Measurements from ENCODE around the gene GPD1.

Gene GPD1

DNA sequence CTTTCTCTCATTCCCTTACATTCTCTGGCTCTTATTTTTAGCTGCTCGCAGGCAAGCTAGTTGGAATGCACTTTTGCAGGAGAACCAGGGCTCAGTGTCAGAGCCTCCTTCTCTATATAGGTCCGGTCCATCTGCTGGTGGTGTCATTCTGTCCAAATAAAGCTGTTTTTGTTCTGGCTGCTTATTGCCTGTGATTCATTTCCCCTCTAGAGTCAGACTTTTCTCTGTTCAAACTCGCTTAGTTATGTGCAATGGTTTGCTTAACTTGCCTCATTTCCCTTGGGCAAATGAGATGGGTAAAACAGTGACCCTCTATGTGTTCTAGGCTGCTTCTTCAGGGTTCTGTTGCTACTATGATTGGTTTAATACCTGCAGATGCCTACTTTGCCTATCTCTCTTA is 15.8 kb upstream of the GPD1 start:
- Histone ChIP-seq H3K27ac (ENCODE audit: low read length) (no peak overlapping the region), H3K4me3 (ENCODE audit: low read length) (no peak overlapping the region), H3K9ac (ENCODE audit: low read length) (no peak overlapping the region), H3K9me3 (ENCODE audit: control insufficient read depth, low read depth, low read length) (no peaks in the 10 kb centered on the region), H3K36me3 (ENCODE audit: control insufficient read depth, low read depth, low read length) (peaks cover 58% of the 10 kb centered on the region), H3K27me3 (ENCODE audit: control insufficient read depth, insufficient read depth, low read length) (no peaks in the 10 kb centered on the region), H3K4me1 (ENCODE audit: control insufficient read depth, low read depth, low read length) (no peaks in the 10 kb centered on the region)

DNA sequence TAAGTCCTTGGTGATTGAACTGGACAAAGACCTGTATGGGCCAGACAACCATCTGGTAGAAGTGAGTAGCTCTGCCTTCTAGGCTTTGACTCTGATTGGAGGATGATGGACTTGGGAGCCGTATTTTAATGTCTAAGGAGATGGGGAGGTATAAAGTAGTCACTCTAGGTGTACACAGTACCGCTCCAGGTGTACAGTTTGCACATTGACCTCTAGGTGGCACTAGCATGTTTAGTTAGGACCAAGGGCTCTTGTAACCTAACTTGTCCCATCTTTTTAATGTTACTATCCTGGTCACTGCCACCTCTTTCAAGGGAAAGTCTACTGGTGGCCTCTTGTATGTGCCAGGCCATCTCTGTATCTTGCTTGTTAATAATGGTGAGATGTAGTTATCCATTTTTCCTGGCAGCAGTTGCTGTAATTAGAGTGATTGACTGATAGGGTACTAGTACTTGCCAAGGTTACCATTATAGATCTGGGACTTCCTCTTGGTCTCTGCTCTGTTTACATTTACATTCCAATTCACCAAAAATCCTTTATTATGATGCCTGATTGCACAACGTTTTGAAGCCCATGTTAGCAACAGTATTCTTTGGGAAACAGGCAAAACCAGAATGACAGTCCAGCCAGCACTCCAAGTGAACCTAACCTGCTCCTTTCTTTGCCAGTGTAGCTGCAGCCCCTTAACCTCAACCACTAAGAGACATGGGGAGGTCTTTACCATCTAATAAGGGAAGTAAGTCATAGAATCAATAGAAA is 15.1 kb upstream of the GPD1 start:
- H3K36me3 ChIP-seq (ENCODE audit: control insufficient read depth, low read depth, low read length) = peaks cover 62% of the 10 kb centered on the region
- H3K9ac ChIP-seq (ENCODE audit: low read length) = no peak overlapping the region
- H3K4me3 ChIP-seq (ENCODE audit: low read length) = no peak overlapping the region

DNA sequence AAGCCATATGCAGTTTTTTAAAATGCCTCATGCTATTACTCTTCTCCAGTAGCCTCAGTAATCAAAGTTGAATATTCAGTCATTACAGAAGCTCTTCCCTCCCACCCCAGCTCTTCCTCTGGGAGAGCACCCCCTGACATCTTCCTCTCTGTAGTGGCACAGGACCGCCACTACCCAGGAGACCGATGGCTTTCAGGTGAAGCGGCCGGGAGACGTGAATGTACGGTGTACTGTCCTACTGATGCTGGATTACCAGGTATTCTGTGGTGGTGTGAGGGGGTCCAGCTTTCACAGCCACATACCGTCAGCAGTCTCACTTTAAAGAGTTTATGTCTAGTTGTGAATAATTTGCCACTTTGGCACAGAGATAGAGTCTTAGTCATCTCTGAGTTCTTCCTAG is 14.1 kb upstream of the GPD1 start:
- Histone ChIP-seq H3K36me3 (ENCODE audit: control insufficient read depth, low read depth, low read length) (peaks cover 71% of the 10 kb centered on the region), H3K27me3 (ENCODE audit: control insufficient read depth, insufficient read depth, low read length) (no peaks in the 10 kb centered on the region), H3K9ac (ENCODE audit: low read length) (no peak overlapping the region), H3K9me3 (ENCODE audit: control insufficient read depth, low read depth, low read length) (no peaks in the 10 kb centered on the region), H3K4me3 (ENCODE audit: low read length) (no peak overlapping the region), H3K27ac (ENCODE audit: low read length) (no peak overlapping the region), H3K4me1 (ENCODE audit: control insufficient read depth, low read depth, low read length) (no peaks in the 10 kb centered on the region)

More for the DNA sequence above, 15.1 kb upstream of the GPD1 start:
- Histone ChIP-seq H3K27ac (ENCODE audit: low read length) (no peak overlapping the region), H3K27me3 (ENCODE audit: control insufficient read depth, insufficient read depth, low read length) (no peaks in the 10 kb centered on the region), H3K9me3 (ENCODE audit: control insufficient read depth, low read depth, low read length) (no peaks in the 10 kb centered on the region), H3K4me1 (ENCODE audit: control insufficient read depth, low read depth, low read length) (no peaks in the 10 kb centered on the region)

DNA sequence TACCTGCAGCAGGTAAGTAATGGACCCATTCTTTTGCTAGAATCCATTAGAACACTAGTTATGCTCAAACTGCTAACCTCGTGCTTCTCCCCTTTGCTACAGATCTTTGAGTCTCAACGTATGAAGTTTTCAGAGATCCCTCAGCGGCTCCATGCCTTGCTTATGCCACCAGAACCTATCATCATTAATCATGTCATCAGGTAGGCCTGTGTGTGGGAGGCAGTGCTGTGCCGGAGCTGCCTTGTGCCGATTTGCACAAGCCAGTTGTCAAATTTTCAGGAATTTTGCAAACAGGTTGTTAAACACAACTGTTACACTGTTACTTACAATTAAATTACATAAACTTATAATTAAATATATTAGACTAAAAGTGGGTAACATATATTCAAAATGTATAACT is 13.4 kb upstream of the GPD1 start:
- Histone ChIP-seq H3K9ac (ENCODE audit: low read length) (no peak overlapping the region), H3K27ac (ENCODE audit: low read length) (no peak overlapping the region), H3K4me3 (ENCODE audit: low read length) (no peak overlapping the region), H3K36me3 (ENCODE audit: control insufficient read depth, low read depth, low read length) (peaks cover 78% of the 10 kb centered on the region), H3K27me3 (ENCODE audit: control insufficient read depth, insufficient read depth, low read length) (no peaks in the 10 kb centered on the region), H3K4me1 (ENCODE audit: control insufficient read depth, low read depth, low read length) (no peaks in the 10 kb centered on the region), H3K9me3 (ENCODE audit: control insufficient read depth, low read depth, low read length) (no peaks in the 10 kb centered on the region)

DNA sequence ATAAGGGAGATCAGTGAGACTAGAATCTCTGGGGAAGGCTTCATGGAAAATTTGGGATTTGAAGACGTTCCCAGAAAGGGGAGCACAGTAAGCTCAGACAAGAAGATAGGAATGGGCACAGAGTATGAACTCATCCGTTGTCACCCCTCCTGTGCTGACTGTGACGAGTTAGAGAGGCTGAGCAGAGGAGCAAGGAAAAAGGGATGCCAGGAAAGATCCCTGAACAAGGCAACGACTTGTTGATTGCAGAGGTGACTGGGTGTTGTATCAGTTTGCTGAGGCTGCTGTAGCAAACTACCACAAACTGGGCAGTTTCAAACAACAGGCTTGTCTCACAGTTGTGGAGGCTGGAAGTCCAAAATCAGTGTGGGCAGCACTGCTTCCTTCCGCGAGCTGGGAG is 5.9 kb upstream of the GPD1 start:
- no peak overlapping the region for H3K27ac ChIP-seq (ENCODE audit: low read length)
- peaks cover 80% of the 10 kb centered on the region for H3K36me3 ChIP-seq (ENCODE audit: control insufficient read depth, low read depth, low read length)

DNA sequence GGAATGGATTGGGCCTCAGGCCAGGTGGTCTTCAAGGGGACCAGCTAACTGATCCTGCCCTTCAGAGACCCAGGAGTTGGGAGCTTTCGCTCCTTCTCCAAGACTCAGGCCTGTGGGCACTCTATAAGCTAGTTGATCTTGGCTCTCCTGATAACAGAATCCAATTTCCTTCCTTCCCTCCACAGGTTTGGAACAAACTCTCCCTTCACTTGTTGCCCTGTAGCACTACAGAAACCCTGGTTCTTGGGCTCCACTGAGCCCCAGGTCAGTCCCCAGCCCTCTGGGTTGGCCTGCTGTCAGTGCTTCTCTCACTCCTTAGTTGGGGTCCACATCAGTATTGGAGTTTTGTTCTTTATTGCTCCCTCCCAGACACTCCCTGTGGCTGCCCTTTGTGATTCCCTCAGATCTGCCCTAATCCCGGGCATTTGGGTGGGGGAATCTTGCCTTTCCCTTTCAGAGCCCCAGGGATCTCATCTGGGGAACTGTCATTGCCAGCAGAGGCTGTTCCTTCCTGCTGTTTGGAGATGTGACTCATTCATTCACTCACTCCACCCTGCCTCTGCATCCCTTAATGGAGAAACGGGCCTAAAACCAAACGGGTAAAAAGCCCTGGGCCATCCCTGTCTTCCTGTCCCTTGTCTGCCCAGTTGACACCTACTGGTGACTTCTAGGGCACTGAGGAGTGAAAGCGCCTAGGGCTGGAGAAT is 4.4 kb upstream of the GPD1 start:
- H3K27ac ChIP-seq (ENCODE audit: low read length) = no peak overlapping the region
- peaks cover 13% of the 10 kb centered on the region for H3K4me1 ChIP-seq (ENCODE audit: control insufficient read depth, low read depth, low read length)
- no peaks in the 10 kb centered on the region for H3K9me3 ChIP-seq (ENCODE audit: control insufficient read depth, low read depth, low read length)
- H3K27me3 ChIP-seq (ENCODE audit: control insufficient read depth, insufficient read depth, low read length) = no peaks in the 10 kb centered on the region
- no peak overlapping the region for H3K4me3 ChIP-seq (ENCODE audit: low read length)
- H3K36me3 ChIP-seq (ENCODE audit: control insufficient read depth, low read depth, low read length) = peaks cover 70% of the 10 kb centered on the region
- H3K9ac ChIP-seq (ENCODE audit: low read length) = no peak overlapping the region

More for the DNA sequence above, 5.9 kb upstream of the GPD1 start:
- Histone ChIP-seq H3K4me3 (ENCODE audit: low read length) (no peak overlapping the region), H3K27me3 (ENCODE audit: control insufficient read depth, insufficient read depth, low read length) (no peaks in the 10 kb centered on the region), H3K9ac (ENCODE audit: low read length) (no peak overlapping the region), H3K9me3 (ENCODE audit: control insufficient read depth, low read depth, low read length) (no peaks in the 10 kb centered on the region), H3K4me1 (ENCODE audit: control insufficient read depth, low read depth, low read length) (peaks cover 5% of the 10 kb centered on the region)

DNA sequence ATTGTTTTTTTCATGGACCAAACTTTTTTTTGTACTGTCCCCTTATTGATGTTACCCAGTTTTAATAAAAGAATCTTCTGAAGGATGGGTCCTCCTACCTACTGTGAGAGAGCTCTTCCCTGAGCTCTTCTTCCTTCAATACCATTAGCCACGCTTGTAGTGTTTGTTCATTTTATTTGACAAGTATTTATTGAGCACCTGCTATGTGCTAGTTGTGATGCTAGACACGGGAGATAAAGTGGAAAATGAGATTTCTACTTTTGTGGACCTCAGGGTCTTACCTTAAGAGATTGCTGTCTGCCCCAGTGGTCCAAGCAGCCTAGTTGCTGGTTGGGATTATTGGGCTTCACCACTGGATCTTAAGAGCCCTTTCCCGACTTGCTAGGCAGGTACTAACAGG is 3.2 kb upstream of the GPD1 start:
- no peak overlapping the region for H3K4me3 ChIP-seq (ENCODE audit: low read length)
- H3K36me3 ChIP-seq (ENCODE audit: control insufficient read depth, low read depth, low read length) = peaks cover 59% of the 10 kb centered on the region
- no peak overlapping the region for H3K9ac ChIP-seq (ENCODE audit: low read length)
- H3K27me3 ChIP-seq (ENCODE audit: control insufficient read depth, insufficient read depth, low read length) = no peaks in the 10 kb centered on the region
- no peaks in the 10 kb centered on the region for H3K9me3 ChIP-seq (ENCODE audit: control insufficient read depth, low read depth, low read length)
- H3K4me1 ChIP-seq (ENCODE audit: control insufficient read depth, low read depth, low read length) = peaks cover 13% of the 10 kb centered on the region
- no peak overlapping the region for H3K27ac ChIP-seq (ENCODE audit: low read length)

DNA sequence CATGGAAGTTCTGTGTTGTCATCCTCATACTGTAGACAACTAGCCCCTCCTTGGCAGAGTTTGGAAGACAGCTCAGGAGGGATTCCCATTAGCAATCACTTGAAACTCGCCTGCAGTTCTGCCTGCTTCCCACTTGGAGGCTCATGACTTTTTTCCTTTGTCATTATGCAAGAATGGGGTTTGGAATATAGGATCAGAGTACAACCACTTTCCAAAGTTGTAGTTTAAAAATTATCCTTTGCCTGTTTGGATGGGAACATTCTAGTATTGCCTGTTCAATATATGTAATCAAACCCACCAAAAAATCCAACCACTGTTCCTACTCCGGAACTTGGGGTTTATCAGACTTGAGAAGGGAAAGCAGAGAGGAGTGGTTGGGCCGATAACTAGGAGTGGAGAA is 2.1 kb upstream of the GPD1 start:
- H3K27ac ChIP-seq (ENCODE audit: low read length) = no peak overlapping the region
- peaks cover 48% of the 10 kb centered on the region for H3K36me3 ChIP-seq (ENCODE audit: control insufficient read depth, low read depth, low read length)
- H3K4me1 ChIP-seq (ENCODE audit: control insufficient read depth, low read depth, low read length) = peaks cover 13% of the 10 kb centered on the region
- H3K4me3 ChIP-seq (ENCODE audit: low read length) = no peak overlapping the region
- H3K9me3 ChIP-seq (ENCODE audit: control insufficient read depth, low read depth, low read length) = no peaks in the 10 kb centered on the region
- H3K9ac ChIP-seq (ENCODE audit: low read length) = no peak overlapping the region
- no peaks in the 10 kb centered on the region for H3K27me3 ChIP-seq (ENCODE audit: control insufficient read depth, insufficient read depth, low read length)

DNA sequence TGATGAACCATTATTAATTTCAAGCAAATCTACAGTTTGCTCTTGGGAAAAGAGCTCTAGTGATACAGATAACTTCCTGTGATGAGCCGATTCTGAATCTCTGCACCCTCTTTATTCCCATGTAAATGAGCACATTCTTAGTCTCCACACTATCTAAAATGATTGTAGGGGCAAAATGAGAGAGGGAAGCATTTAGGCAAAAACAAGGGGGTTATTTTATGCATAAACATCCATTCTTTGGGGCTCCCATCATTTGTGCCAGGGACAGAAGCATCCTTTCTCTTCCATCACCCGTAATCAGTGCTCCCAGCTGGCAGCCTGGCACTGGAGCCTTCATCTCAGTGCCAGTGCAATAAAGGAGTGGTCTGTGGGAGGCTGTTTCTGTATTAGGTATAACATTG is 1.7 kb upstream of the GPD1 start:
- H3K27me3 ChIP-seq (ENCODE audit: control insufficient read depth, insufficient read depth, low read length) = no peaks in the 10 kb centered on the region
- no peak overlapping the region for H3K9ac ChIP-seq (ENCODE audit: low read length)
- H3K4me1 ChIP-seq (ENCODE audit: control insufficient read depth, low read depth, low read length) = peaks cover 13% of the 10 kb centered on the region
- peaks cover 43% of the 10 kb centered on the region for H3K36me3 ChIP-seq (ENCODE audit: control insufficient read depth, low read depth, low read length)
- H3K9me3 ChIP-seq (ENCODE audit: control insufficient read depth, low read depth, low read length) = no peaks in the 10 kb centered on the region
- no peak overlapping the region for H3K27ac ChIP-seq (ENCODE audit: low read length)
- H3K4me3 ChIP-seq (ENCODE audit: low read length) = no peak overlapping the region

DNA sequence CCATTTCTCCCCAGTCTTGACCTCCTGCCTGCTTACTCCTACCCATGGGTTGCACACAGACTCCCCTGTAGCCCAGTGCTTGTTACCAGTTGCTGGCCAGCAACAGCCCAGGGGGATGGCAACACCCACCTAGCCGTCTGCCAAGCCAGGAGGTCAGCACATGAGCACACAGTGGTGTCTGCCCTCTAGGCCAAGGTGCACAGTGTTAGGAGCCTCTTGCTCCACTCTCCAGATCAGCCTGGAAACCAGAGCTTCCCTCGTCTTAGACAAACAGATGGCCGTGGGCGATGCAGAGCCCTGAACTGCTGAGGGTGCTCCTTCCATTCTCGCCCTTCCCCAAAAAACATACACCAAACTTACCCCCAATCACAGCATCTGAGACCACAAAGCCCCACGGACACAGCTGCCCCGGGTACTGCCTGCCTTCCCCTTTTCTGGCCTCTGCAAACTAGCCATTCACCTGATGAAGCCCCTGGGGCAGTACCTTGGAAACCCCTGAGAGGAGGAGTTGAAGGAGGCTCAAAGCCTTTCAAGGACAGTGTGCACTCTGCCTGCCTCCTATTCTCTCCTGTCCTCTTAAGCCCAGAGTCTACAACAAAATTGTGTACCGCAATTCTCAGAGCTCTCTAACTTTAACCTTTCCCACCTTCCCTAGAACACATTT is 1.0 kb upstream of the GPD1 start:
- H3K27ac ChIP-seq (ENCODE audit: low read length) = no peak overlapping the region
- H3K9ac ChIP-seq (ENCODE audit: low read length) = no peak overlapping the region
- H3K4me3 ChIP-seq (ENCODE audit: low read length) = no peak overlapping the region
- peaks cover 38% of the 10 kb centered on the region for H3K36me3 ChIP-seq (ENCODE audit: control insufficient read depth, low read depth, low read length)
- peaks cover 13% of the 10 kb centered on the region for H3K4me1 ChIP-seq (ENCODE audit: control insufficient read depth, low read depth, low read length)
- no peaks in the 10 kb centered on the region for H3K27me3 ChIP-seq (ENCODE audit: control insufficient read depth, insufficient read depth, low read length)
- no peaks in the 10 kb centered on the region for H3K9me3 ChIP-seq (ENCODE audit: control insufficient read depth, low read depth, low read length)

DNA sequence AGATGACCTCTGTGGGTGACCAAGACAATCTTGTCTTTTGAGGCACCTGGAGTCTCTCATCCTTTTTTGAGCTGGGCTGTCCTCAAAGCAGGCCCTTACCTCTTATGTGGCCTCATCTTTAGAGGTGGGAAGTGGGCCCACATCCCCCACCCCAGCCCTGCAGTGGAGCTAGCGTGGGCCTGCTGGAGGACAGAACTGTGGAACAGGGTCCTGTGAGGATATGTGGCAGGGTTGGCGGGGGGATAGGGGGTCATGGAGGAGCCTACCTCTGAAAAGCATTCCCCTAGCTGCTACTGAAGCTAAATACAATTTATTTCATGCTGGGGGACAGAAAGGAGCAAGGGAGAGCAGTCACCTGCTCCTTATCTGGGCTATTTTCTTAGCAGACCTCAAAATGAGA is 457 bp upstream of the GPD1 start:
- no peak overlapping the region for H3K9ac ChIP-seq (ENCODE audit: low read length)
- no peak overlapping the region for H3K27ac ChIP-seq (ENCODE audit: low read length)
- no peaks in the 10 kb centered on the region for H3K27me3 ChIP-seq (ENCODE audit: control insufficient read depth, insufficient read depth, low read length)
- H3K4me3 ChIP-seq (ENCODE audit: low read length) = no peak overlapping the region
- H3K4me1 ChIP-seq (ENCODE audit: control insufficient read depth, low read depth, low read length) = peaks cover 13% of the 10 kb centered on the region
- H3K36me3 ChIP-seq (ENCODE audit: control insufficient read depth, low read depth, low read length) = peaks cover 32% of the 10 kb centered on the region
- no peaks in the 10 kb centered on the region for H3K9me3 ChIP-seq (ENCODE audit: control insufficient read depth, low read depth, low read length)

Measured in iPS-18a (cell line).